RCC 7860 (cell line): Measurements from ENCODE around the gene FLACC1.
"Not testable (repeated sequence)": the region's sequence is repeated elsewhere in the genome, so short reads cannot be mapped to it uniquely, and the experiment has no call there.

Source experiments
- DNase-seq: peaks from one replicate; pipeline ENCODE4 v3.0.0-alpha.2; 2015; ENCODE audit warnings: low spot score
- FAIRE-seq: peaks from 2 replicates; lab custom pipeline; 2012; peaks lifted over from hg19 to GRCh38; lab: Jason Lieb, UNC

The FLACC1 gene, protein sequence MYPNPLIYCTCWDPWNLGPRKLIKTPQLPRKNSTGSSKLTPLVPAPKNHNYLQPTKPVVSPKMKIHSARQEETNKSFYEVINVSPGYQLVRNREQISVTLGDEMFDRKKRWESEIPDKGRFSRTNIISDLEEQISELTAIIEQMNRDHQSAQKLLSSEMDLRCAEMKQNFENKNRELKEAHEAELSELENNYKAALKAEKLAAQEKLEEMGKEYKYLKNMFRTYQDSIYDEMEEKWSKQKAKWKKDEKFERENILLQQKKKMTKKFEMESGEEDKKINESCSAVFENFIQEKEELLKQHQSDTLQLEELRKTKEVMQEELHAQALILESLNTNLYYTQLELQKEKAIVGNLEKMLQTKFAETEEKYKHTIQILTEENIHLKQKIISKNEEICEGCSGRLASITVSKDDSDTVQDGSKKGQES

DNA sequence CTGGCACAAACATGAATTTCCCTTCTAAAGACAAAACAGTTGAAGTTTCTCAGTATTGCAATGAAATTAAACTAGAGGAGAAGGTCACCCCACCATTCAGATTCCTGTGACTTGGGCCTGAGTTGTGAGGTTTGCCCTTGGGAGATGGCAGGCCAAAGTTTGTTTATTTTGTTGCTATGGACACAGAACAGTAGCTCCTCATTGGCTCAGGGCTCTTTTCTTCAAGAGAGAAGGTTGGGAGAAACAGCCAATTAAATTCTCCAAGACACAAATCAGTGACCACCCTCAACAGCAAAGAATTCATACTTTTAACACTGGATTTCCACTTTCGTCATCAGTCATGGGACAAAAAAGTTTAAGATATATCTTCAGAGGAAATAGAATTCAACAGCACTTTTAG lies at the start of gene FLACC1:
TSS of gene FLACC1 (minus strand) at position 125 of the 400 bp plus-strand sequence. CDS start 5,941 bp downstream, outside the sequence.
- DNase-seq (peak; percentile 41), FAIRE-seq (no peak)

DNA sequence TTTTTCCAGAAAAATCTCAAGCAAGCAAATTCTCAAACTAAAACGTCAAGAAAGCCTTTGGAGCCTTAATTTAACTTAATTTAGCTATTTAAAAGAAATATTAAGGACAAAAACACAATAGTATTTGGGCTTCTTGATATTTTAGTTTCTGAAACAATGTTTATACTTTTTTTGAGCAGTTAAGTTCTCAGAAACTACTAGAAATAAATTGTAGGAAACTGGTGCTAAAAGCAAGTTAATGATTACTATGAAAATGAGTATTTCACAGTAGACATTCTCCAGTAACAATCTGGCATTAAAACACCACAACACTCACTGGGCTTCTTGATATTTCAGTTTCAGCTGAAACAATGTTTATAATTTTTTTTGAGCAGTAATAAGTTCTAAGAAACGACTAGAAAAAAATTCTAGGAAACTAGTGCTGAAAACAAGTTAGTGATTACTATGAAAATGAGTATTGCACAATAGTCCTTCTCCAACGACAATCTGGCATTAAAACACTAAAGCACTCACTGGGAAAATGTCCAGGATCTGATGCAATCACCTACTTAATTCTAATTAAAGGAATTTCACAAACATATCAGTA lies 49.0 kb upstream of the FLACC1 start:
- FAIRE-seq (peak; percentile 91), DNase-seq (peak; percentile 37)

DNA sequence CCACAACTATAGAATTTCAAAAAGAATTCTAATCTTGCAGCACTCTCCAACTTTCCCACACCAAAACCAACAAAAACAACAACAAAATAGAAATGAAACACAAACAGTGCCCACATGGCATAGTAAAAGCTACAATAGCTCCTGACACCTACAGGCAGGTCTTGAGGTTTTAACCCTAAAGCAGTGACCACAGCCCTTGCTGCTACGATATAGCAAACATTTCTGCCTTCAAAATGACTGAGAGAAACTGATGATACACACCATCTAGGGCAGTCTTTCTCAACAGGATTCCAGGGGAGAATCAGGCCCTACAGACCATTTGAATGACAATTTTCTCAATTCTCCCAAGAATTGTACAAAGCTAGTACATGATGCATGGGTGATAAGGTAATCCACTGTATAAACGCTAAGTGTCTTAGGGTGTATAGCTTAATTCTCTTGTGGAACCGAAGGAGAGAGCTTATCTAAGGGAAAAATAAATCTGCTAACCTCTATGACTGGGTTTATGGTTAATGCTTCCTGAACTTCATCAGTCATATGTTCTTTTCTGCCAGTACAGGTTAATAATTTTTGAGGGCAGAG lies 47.6 kb upstream of the FLACC1 start:
- DNase-seq: peak; percentile 26
- peak; percentile 90 for FAIRE-seq

DNA sequence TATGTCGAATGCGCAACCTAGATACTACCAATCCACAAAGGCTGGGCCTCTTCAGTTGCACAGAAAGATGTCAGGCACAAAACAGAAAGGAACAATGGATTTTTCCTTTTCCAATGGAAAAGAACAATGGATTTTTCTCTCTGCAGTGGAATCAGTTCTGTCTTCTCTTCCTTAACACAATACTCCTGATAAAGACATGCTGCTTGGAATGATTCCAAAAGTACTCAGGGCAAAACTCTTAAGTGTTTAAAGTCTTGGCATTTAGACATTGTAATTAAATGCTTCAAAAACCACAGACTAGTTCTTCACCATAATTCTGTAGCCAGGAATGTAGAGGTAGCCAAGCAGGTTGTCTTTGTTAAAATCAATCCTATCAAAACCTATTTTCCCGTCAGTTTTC lies 46.7 kb upstream of the FLACC1 start:
- DNase-seq (no peak), FAIRE-seq (peak; percentile 72)

DNA sequence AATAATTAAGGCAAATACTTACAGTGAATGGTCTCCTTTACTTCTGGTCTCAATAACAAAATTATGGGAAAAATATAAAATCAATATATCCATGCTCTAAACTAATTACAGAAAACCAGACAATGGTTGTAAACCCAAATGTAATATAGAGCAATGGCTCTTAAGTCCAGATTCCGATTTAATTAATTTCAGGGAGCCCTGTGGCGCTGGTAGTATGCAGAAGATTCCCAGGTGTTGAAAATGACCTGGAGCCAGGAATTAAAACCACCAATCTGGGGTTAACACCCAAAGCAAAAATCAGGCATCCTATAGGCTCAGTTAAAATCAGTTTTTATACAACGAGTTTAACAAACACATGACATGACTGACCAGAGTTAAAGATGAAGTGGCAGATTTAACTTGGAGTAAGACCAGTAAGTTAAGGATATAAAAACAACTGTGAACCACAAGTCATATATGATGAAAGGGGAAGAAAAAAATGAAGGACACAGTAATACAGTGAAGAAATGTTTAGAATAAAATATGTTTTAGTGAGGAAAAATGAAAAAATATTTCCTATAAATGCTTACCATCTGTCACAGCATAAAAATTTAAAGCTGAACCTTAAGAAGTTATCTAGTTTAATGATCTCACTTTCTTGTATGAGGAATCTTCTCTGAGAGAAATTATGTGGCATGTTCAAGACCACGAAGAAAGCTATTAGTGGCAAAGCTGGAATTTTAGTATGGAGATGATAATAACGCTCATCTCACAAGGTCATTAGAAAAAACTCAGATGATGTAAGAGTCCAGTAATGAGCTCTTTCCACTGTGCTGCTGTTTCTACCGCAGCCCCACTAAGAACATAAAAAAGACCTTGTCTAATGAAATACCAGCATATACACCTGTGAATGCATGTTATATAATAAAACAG lies 45.8 kb upstream of the FLACC1 start:
- DNase-seq (no peak), FAIRE-seq (peak; percentile 79)

DNA sequence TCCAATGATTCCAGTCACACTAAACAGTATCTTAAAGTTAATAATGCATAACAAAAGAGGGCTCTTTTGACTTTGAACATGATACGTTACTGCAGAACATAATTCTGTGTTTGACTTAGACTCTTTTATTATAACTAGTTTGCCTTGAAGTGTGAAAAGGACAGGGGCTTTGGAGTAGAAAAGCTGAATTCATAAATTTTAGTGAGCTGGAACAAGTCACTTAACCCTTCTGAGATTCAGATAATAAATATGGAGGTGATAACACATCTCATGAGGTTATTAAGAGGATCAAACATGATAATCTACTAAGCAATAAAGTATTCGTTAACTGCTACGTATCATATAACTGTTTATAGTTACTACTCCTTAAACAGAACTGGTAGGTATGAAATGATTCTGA lies 44.7 kb upstream of the FLACC1 start:
- no peak for FAIRE-seq

DNA sequence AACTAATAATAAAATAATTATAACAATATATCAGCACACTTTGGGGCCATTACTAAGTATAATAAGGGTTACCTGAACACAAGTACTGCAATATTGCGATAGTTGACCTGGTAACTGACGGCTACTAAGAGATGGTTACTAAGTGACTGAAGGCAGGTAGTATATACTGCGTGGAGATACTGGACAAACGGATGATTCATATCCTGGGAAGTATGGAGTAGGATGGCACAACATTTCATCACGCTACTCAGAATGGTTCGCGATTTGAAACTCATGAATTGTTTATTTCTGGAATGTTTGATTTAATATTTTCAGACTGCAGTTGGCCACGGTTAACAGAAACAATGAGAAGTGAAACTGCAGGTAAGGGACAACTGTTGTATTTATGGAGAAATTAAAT lies 39.5 kb upstream of the FLACC1 start:
- FAIRE-seq (no peak), DNase-seq (peak; percentile 41)

More for the DNA sequence above, 44.7 kb upstream of the FLACC1 start:
- no peak for DNase-seq

DNA sequence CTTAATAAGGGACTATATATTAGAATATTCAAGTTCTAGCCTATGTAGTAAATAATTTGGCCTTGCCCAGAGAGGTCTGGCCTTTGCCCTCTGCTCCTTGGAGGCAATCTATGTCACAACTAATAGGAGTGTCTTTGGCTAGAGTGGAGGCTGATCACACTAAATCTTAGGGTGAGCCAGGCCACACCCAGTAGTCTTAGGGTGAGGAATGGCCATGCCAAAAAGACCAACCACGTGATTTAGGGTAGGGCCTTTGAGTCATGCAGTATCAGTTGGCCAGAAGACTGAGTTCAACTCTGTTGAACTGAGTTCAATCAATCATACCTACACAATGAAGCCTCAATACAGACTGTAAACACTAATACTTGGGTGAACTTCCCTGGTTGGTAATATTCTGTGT lies 26.0 kb upstream of the FLACC1 start:
- FAIRE-seq (no peak), DNase-seq (no peak)

DNA sequence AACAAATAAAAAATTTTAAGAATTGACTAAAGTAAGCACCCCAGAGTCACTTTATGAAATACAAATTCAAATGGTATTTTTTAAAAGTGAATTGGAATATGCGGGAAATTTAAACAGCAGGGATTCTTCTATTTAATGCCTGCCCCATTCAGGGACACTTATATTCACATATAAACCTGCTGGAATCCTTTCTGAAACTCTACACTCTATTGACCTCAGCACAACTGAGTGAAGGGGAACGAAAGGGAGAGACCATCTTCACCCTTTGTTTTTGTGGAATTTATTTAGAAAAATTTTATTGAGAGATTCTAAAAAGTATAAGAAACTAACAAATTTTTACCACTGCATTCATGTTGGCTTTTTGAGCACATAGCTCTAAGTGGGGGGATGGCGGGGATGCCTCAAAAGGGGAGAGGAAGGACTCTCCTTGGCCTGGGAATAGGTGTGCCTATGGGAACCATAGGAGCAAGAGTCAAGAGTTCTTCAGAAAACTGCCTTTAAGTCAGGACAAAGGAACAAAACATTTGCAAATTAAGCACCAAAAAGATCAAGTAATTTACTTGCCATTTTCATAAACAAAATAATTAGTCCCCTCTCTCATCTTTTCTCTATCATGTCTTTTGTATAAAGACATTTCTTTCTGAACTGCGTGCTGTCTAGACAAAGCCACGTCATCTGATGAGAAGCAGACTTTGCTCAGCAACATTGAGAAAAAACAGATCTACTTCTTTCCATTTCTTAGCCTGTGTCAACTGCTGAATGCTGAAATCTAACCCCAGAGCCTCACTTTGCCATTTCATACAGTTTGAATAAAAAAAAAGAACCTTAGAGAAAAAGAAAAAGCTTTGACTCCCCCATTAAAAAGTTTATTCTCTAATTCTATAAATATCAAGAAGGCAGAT lies 21.6 kb upstream of the FLACC1 start:
- FAIRE-seq (no peak), DNase-seq (no peak)

DNA sequence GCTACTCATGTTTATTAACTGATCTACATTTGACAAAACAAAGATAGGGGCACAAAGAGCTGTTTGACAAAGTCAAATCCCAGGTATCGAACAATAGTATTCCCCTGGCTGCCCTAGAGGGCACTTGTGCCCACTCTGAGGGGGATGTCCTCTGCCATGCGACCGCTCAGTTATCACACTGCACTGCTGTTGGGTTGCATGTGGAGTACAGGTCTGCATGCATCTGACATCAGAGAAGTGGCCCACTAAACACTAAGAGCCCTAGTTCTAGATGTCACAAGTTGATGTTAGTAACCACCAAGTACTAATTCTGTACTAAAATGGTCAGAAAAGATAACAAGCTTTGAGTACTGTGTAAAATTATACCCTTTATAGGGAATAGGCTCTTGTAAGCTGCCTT lies 20.1 kb upstream of the FLACC1 start:
- no peak for FAIRE-seq
- no peak for DNase-seq

DNA sequence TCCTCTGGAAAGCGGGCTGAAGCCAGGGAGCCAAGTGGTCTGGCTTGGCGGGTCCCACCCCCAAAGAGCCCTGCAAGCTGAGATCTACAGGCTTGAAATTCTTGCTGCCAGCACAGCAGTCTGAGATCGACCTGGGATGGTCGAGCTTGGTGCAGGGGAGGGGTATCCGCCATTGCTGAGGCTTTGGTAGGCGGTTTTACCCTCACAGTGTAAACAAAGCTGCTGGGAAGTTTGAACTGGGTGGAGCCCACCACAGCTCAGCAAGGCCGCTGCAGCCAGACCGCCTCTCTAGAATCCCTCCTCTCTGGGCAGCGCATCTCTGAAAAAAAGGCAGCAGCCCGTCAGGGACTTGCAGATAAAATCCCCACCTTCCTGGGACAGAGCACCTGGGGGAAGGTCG lies 12.6 kb upstream of the FLACC1 start:
- DNase-seq (no peak), FAIRE-seq (no peak)

DNA sequence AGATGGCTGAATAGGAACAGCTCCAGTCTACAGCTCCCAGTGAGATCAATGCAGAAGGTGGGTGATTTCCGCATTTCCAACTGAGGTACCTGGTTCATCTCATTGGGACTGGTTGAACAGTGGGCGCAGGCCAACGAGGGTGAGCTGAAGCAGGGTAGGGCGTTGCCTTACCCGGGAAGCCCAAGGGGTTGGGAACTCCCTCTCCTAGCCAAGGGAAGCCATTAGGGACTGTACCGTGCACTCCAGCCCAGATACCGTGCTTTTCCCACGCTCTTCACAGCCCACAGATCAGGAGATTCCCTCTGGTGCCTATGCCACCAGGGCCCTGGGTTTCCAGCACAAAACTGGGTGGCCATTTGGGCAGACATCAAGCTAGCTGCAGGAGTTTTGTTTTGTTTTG lies 12.2 kb upstream of the FLACC1 start:
- DNase-seq, FAIRE-seq: not testable (repeated sequence)

DNA sequence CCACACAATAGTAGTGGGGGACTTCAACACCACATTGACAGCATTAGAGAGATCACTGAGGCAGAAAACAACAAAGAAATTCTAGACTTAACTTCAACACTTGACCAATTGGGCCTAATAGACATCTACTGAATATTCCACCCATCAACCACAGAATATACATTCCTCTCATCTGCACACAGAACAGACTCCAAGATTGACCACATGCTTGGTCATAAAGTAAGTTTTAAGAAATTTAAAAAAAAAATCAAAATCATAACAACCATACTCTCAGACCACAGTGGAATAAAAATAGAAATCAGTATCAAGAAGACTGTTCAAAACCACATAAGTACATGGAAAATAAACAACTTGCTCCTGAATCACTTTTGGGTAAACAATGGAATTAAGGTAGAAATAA lies 9.0 kb upstream of the FLACC1 start:
- DNase-seq (no peak), FAIRE-seq (no peak)

DNA sequence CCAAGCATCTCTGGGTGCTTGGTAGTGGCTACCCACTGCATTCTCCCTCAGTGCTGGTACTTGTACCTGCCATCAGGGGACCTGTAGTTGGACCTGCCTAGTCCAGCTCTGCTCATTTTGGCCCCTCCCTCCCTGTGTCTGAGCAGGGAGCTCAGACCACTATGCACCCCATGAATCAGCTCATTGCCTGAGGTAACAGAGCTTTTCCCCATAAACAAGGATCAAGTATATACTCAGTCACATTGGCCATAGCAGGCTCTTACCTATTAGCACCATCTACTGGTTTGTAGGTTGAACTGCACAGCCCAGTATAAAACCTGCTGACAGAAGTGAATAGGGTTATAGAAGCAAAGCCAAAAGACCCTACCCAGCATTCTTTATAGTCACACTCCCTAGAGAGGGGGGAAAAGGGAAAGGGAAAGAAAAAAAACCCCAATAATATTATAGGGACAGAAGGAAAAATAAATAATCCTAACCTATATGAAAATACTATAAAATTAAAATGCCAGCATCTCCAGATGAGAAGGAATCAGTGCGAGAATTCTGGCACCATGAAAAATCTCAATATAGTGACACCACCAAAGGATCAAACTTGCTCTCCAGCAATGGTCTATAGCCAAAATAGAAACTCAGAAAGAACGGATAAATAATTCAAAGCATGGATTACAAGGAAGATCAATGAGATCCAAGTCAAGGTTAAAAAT lies 6.9 kb upstream of the FLACC1 start:
- FAIRE-seq (no peak), DNase-seq (peak; percentile 53)

DNA sequence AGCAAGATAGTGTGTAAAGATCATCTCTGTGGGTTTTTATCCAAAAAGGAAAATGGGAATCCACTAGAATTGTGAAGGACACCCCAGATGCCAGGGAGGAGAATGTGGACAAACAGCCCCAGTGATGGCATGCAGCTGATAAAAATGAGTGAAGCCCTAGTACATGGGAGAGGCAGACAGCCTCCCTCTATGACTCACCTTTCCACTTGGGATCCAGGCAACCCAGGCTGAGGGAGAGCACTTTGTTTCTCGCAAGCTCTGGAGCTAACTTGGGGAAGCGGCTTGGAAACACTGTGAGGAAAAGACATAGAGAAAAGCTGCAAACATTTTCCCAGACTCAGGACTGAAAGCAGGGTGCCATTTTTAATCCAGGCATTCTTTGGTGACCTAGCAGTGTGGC lies 5.3 kb upstream of the FLACC1 start:
- DNase-seq (no peak), FAIRE-seq (no peak)

DNA sequence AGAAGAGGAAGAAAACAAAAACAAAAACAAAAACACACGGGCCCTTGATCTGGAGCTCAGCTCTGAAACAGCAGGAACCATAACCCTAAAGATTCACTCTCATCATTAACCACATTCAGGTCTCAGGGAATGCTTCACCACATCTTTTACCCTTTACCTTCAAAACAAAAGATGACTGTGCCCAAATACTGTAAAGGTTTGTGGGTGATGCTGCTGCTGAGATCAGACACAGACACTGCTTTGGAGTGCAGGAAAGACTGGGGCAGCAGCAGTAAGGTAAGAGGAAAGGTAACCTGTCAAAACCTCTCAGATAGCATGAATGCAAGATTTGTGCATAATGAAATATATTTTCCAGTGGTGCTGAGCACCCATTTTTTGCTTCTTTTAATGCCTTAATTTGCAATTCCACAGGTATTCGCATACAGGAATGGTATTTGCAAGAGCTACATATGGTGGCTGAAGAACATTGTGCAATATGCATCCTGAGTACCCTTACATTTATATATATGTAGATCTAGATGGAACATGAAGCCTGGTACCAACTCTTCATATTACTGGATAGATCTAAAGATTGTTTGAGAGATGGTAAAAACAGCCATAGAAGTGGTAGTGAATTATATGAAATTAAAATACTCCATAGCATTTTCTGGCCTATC lies 4.1 kb upstream of the FLACC1 start:
- no peak for FAIRE-seq
- DNase-seq: no peak

DNA sequence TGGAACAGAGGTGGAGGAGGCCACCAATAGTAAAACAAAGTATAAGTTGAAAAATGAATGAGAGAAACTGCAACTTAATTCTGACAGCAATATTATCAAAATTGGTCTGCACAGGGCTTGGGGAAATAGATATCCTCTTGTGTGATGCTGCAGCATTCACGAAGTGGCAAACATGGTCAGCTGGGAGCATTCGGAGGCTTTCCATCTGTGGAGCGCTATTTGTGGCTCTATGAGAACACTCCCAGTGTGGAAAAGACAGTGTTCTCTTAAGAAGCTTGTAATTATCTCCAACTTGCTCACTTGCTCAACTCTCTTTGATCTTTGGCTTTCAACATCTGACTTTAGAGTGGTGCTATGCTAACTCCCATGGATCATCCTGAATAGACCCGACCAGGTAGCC lies 3.1 kb upstream of the FLACC1 start:
- no peak for FAIRE-seq
- DNase-seq: no peak

DNA sequence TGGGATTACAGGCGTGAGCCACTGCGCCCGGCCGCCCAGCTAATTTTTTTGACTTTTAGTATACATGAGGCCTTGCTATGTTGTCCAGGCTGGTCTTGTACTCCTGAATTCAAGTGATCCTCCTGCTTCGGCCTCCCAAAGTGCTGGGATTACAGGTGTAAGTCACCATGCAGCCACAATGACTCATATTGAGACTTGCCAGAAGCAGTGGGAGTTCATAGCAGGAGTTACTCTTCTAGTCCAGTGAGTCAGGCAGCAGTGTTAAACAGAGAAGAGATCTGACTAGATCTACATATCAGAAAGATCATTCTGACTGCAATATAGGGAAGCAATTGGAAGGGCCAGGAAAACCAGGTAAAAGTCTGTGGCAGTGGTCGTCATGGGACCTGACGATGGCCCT lies 1.5 kb upstream of the FLACC1 start:
- peak; percentile 52 for FAIRE-seq

DNA sequence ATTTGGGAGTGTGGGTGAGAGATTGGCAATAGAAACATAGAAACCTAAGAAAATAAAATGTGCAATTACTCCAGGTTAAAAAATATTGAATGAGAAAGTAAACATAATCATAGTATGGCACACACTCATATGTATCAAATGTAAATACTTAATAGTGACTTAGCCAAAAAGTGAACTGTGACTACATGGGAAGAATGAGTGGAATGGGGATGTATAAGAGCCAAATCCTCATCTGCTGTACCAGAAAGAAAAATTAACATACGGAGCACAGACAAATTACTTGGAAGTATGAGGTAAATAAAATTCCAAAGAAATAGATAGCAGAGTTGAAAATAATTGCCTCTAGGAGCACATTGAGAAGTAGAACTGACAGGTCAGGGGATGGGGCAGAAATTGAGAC lies 4.0 kb downstream of the FLACC1 start:
- no peak for DNase-seq
- no peak for FAIRE-seq

More for the DNA sequence above, 1.5 kb upstream of the FLACC1 start:
- peak; percentile 81 for DNase-seq
